Cardiac fibroblast (primary cell): Measurements from ENCODE around the gene HIGD1B.
A peak's percentile ranks its signal among the peaks of the same experiment; 100 is the strongest.

Experiments used
- DNase-seq, 2 donors: peaks; one replicate each; pipeline versions ENCODE4 v3.0.0 to v3.0.0-alpha.2; 2010; ENCODE audit warnings: low read depth in 2 of 2
- H3K4me3 ChIP-seq, 2 donors: replicated peaks in 1 of 2; 1 replicate in 1 of 2; 2 replicates in 1 of 2; pipeline ENCODE4 v1.5.1; 2011; ENCODE audit warnings: low read depth in 2 of 2, low read length in 2 of 2, mild to moderate bottlenecking in 2 of 2, moderate library complexity in 1 of 2
- CTCF ChIP-seq: IDR thresholded peaks from one replicate; pipeline ENCODE4 v1.5.1; 2011; ENCODE audit warnings: low read depth, mild to moderate bottlenecking, low read length, inconsistent platforms

HIGD1B gene

GRCh38 chr17:44878627-44879221 is 31.0 kb downstream of the HIGD1B start:
- peak; percentile 58 for TF ChIP-seq CTCF
- peak; percentile 54 to 55 for DNase-seq
- no peak overlapping the region for H3K4me3 ChIP-seq

- H3K4me3 ChIP-seq: no peak overlapping the region
- TF ChIP-seq CTCF: no peak
- no peak for DNase-seq
Observed at GRCh38 chr17:44879376-44879775, 31.7 kb downstream of the HIGD1B start.

- no peak for TF ChIP-seq CTCF
- H3K4me3 ChIP-seq: no peak overlapping the region
- no peak for DNase-seq
Observed at GRCh38 chr17:44880062-44880461, 32.4 kb downstream of the HIGD1B start.

GRCh38 chr17:44881145-44881544 is 33.5 kb downstream of the HIGD1B start:
- H3K4me3 ChIP-seq: no peak overlapping the region
- no peak for DNase-seq
- TF ChIP-seq CTCF: no peak

GRCh38 chr17:44884941-44885340 is 37.3 kb downstream of the HIGD1B start:
- no peak for TF ChIP-seq CTCF
- no peak for DNase-seq
- H3K4me3 ChIP-seq: no peak overlapping the region

GRCh38 chr17:44887016-44887415 is 39.3 kb downstream of the HIGD1B start:
- no peak for TF ChIP-seq CTCF
- H3K4me3 ChIP-seq: no peak overlapping the region
- no peak for DNase-seq
